Neuronal stem cell (in vitro differentiated cells): ENCODE measurements around the gene TARDBP.
"Not testable (repeated sequence)": the region's sequence is repeated elsewhere in the genome, so short reads cannot be mapped to it uniquely, and the experiment has no call there.

Experiments used
- DNase-seq: peaks from one replicate; pipeline ENCODE4 v3.0.0-alpha.2; 2013; ENCODE audit warnings: low spot score
- H2AFZ ChIP-seq: one replicate; pipeline ENCODE4 v1.6.1; 2013; ENCODE audit warnings: mild to moderate bottlenecking, low read length, inconsistent platforms
- H2AK5ac ChIP-seq: 2 replicates; pipeline ENCODE4 v1.6.1; 2013; ENCODE audit warnings: low read depth, mild to moderate bottlenecking, inconsistent platforms, low read length, moderate library complexity, mixed read lengths
- H2BK120ac ChIP-seq: 2 replicates; pipeline ENCODE4 v1.6.1; 2013; ENCODE audit warnings: low read depth, mild to moderate bottlenecking, inconsistent platforms, low read length, moderate library complexity, mixed read lengths
- H2BK12ac ChIP-seq: one replicate; pipeline ENCODE4 v1.6.1; 2013; ENCODE audit warnings: low read length, inconsistent platforms
- H2BK15ac ChIP-seq: 2 replicates; pipeline ENCODE4 v1.6.1; 2013; ENCODE audit warnings: mild to moderate bottlenecking, low read length, inconsistent platforms, mixed read lengths
- H2BK5ac ChIP-seq: one replicate; pipeline ENCODE4 v1.6.1; 2013; ENCODE audit warnings: inconsistent platforms, mild to moderate bottlenecking, low read length, moderate library complexity
- H3K14ac ChIP-seq: one replicate; pipeline ENCODE4 v1.6.1; 2013; ENCODE audit warnings: low read length, inconsistent platforms
- H3K18ac ChIP-seq: 2 replicates; pipeline ENCODE4 v1.6.1; 2013; ENCODE audit warnings: low read length, inconsistent platforms
- H3K23ac ChIP-seq: 2 replicates; pipeline ENCODE4 v1.6.1; 2013; ENCODE audit warnings: low read depth, mild to moderate bottlenecking, mixed read lengths, low read length, inconsistent platforms; ENCODE audit not compliant: poor library complexity
- H3K27ac ChIP-seq: replicated peaks from 3 replicates; pipeline ENCODE4 v1.5.1; 2013; ENCODE audit warnings: low read length, inconsistent platforms
- H3K27me3 ChIP-seq, 3 experiments: 2 replicates each; pipeline ENCODE4 v1.6.1; 2013; ENCODE audit warnings: low read length in 3 of 3, mild to moderate bottlenecking in 2 of 3, inconsistent platforms in 1 of 3, low read depth in 1 of 3, mixed read lengths in 1 of 3, moderate library complexity in 1 of 3; ENCODE audit not compliant: control insufficient read depth in 3 of 3, insufficient read depth in 3 of 3
- H3K36me3 ChIP-seq, 2 donors: replicated peaks in 1 of 2; 2 replicates each; pipeline ENCODE4 v1.6.1; 2013; ENCODE audit warnings: low read length in 2 of 2; ENCODE audit not compliant: control insufficient read depth in 2 of 2, insufficient read depth in 2 of 2
- H3K4ac ChIP-seq: 2 replicates; pipeline ENCODE4 v1.6.1; 2013; ENCODE audit warnings: inconsistent platforms, mild to moderate bottlenecking, low read length, moderate library complexity
- H3K4me1 ChIP-seq, 2 donors: 1 replicate in 1 of 2; 2 replicates in 1 of 2; pipeline ENCODE4 v1.6.1; 2013; ENCODE audit warnings: low read length in 2 of 2, low read depth in 1 of 2; ENCODE audit not compliant: control insufficient read depth in 2 of 2, insufficient read depth in 1 of 2
- H3K4me2 ChIP-seq: one replicate; pipeline ENCODE4 v1.6.1; 2013; ENCODE audit warnings: mild to moderate bottlenecking, low read length, inconsistent platforms; ENCODE audit not compliant: insufficient read depth, poor library complexity, severe bottlenecking
- H3K4me3 ChIP-seq, 2 donors: 2 replicates each; pipeline ENCODE4 v1.5.1; 2013; ENCODE audit warnings: low read length in 2 of 2, mild to moderate bottlenecking in 2 of 2, inconsistent platforms in 1 of 2, moderate library complexity in 1 of 2
- H3K79me1 ChIP-seq: one replicate; pipeline ENCODE4 v1.6.1; 2013; ENCODE audit warnings: low read depth, mild to moderate bottlenecking, inconsistent platforms, low read length, moderate library complexity
- H3K9ac ChIP-seq: one replicate; pipeline ENCODE4 v1.6.1; 2013; ENCODE audit warnings: mild to moderate bottlenecking, low read depth, low read length, inconsistent platforms; ENCODE audit not compliant: poor library complexity
- H3K9me3 ChIP-seq, 2 donors: replicated peaks in 1 of 2; 2 replicates each; pipeline versions ENCODE3 to v1.6.1; 2013; ENCODE audit warnings: low read length in 2 of 2, mild to moderate bottlenecking in 2 of 2, inconsistent platforms in 1 of 2, low read depth in 1 of 2, mixed read lengths in 1 of 2, moderate library complexity in 1 of 2; ENCODE audit not compliant: control insufficient read depth in 2 of 2, insufficient read depth in 1 of 2
- H4K8ac ChIP-seq: one replicate; pipeline ENCODE4 v1.6.1; 2013; ENCODE audit warnings: low read depth, mild to moderate bottlenecking, inconsistent platforms, low read length, moderate library complexity
- H4K91ac ChIP-seq: one replicate; pipeline ENCODE4 v1.6.1; 2013; ENCODE audit warnings: low read length, low read depth, mild to moderate bottlenecking, inconsistent platforms; ENCODE audit not compliant: poor library complexity
- WGBS, 2 donors: extraction: QIAGEN DNeasy Blood & Tissue Kit; methylation state at CpG; one replicate each; pipeline ENCODE4 v1.1.7; 2013; ENCODE audit warnings: missing lambda C conversion rate in 2 of 2, mixed read lengths in 1 of 2; ENCODE audit not compliant: insufficient read length in 2 of 2, insufficient replicate concordance in 1 of 2; ENCODE audit errors: extremely low coverage in 2 of 2; 5-methylcytosine and 5-hydroxymethylcytosine counted together

Gene TARDBP

DNA sequence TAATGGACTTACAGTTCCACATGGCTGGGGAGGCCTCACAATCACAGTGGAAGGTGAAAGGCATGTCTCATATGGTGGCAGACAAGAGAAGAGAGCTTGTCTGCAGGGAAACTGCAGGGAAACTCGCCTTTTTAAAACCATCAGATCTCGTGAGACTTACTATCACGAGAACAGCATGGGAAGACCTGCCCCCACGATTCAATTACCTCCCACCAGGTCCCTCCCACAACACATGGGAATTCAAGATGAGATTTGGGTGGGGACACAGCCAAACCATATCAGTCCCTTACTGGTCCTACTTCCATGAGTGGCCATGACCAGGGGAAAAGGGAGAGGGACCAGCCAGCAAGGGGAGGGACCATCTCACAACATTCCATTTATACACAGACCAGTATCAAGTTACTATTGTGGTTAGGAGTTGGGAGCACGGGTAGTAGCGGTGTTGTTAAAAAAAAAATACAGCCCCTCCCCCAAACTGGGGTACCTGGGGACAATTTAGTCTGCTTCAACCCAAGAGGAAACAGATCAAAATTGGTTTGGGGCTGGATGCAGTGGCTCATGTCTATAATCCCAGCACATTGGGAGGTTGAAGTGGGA is 22.4 kb upstream of the TARDBP start:
- not testable (repeated sequence) for H4K91ac ChIP-seq, H3K14ac ChIP-seq, H2BK120ac ChIP-seq, H3K4me2 ChIP-seq, H3K9me3 ChIP-seq, H3K79me1 ChIP-seq, H3K27me3 ChIP-seq, DNase-seq, H3K9ac ChIP-seq, H3K23ac ChIP-seq, H3K27ac ChIP-seq, H2BK15ac ChIP-seq, H3K4me3 ChIP-seq, H2BK12ac ChIP-seq, H2AK5ac ChIP-seq, H3K4me1 ChIP-seq, H3K4ac ChIP-seq, H2AFZ ChIP-seq, H2BK5ac ChIP-seq, H3K18ac ChIP-seq, H4K8ac ChIP-seq, H3K36me3 ChIP-seq
- no CpG with 5 or more reads among the region's 6 CpGs for WGBS, 2 donors

- Histone ChIP-seq H4K91ac (no peak overlapping the region), H3K23ac (no peak overlapping the region), H3K18ac (no peak overlapping the region), H3K4me1 (peaks cover 0 to 2% of the 10 kb centered on the region in 2 donors), H2AK5ac (peak overlapping the region; percentile 99), H2AFZ (no peak overlapping the region), H2BK5ac (peak overlapping the region; percentile 87), H3K79me1 (no peaks in the 10 kb centered on the region), H3K4ac (no peak overlapping the region), H3K4me3 (no peak overlapping the region), H2BK12ac (no peak overlapping the region), H4K8ac (no peak overlapping the region), H3K9ac (no peak overlapping the region), H3K14ac (no peak overlapping the region), H2BK120ac (no peak overlapping the region), H3K36me3 (no peaks in the 10 kb centered on the region), H3K27me3 (peaks cover 0 to 9% (median 0%) of the 10 kb centered on the region in 3 experiments), H3K27ac (no peak overlapping the region), H3K4me2 (no peak overlapping the region), H3K9me3 (no peaks in the 10 kb centered on the region), H2BK15ac (no peak overlapping the region)
- WGBS, 2 donors, result no CpG with 5 or more reads among the region's 7 CpGs
- no peak for DNase-seq
These were observed 21.6 kb upstream of the TARDBP start for GRCh38 chr1:10990828-10991227.

GRCh38 chr1:10992004-10992403 is 20.4 kb upstream of the TARDBP start:
- WGBS, 2 donors, result no CpG with 5 or more reads among the region's 2 CpGs
- not testable (repeated sequence) for DNase-seq, H4K8ac ChIP-seq

GRCh38 chr1:10992864-10993263 is 19.6 kb upstream of the TARDBP start:
- H2BK15ac ChIP-seq, result no peak overlapping the region
- WGBS, 2 donors, result no CpG with 5 or more reads among the region's 4 CpGs
- H3K23ac ChIP-seq, result no peak overlapping the region
- no peaks in the 10 kb centered on the region for H3K9me3 ChIP-seq
- no peak for DNase-seq
- no peak overlapping the region for H3K18ac ChIP-seq
- H3K4me1 ChIP-seq, result peaks cover 0 to 2% of the 10 kb centered on the region in 2 donors
- no peak overlapping the region for H3K4me2 ChIP-seq
- no peak overlapping the region for H3K4me3 ChIP-seq
- H2BK5ac ChIP-seq, result no peak overlapping the region
- H4K91ac ChIP-seq, result no peak overlapping the region
- no peak overlapping the region for H3K14ac ChIP-seq
- H2BK12ac ChIP-seq, result no peak overlapping the region
- H3K36me3 ChIP-seq, result no peaks in the 10 kb centered on the region
- H3K4ac ChIP-seq, result no peak overlapping the region
- H3K27me3 ChIP-seq, result peaks cover 0 to 9% (median 0%) of the 10 kb centered on the region in 3 experiments
- no peak overlapping the region for H3K27ac ChIP-seq
- H2BK120ac ChIP-seq, result no peak overlapping the region
- no peak overlapping the region for H2AK5ac ChIP-seq
- no peak overlapping the region for H4K8ac ChIP-seq
- no peak overlapping the region for H2AFZ ChIP-seq
- no peaks in the 10 kb centered on the region for H3K79me1 ChIP-seq
- H3K9ac ChIP-seq, result no peak overlapping the region

More at GRCh38 chr1:10992004-10992403, 20.4 kb upstream of the TARDBP start:
- H3K27ac ChIP-seq, H3K9ac ChIP-seq, H3K4me3 ChIP-seq, H2BK120ac ChIP-seq, H2AK5ac ChIP-seq, H3K14ac ChIP-seq, H3K4me1 ChIP-seq, H3K23ac ChIP-seq, H2AFZ ChIP-seq, H3K79me1 ChIP-seq, H3K4ac ChIP-seq, H3K4me2 ChIP-seq, H3K36me3 ChIP-seq, H3K27me3 ChIP-seq, H2BK5ac ChIP-seq, H3K18ac ChIP-seq, H2BK15ac ChIP-seq, H2BK12ac ChIP-seq, H4K91ac ChIP-seq, H3K9me3 ChIP-seq: not testable (repeated sequence)
